ENCODE results near the gene KLF7.

KLF7 gene

GRCh38 chr2:207088839-207089238, 76.9 kb downstream of the KLF7 start:
- DNase-seq: no peak

- no peak for DNase-seq
Measured at GRCh38 chr2:207088276-207088675, 77.5 kb downstream of the KLF7 start.

GRCh38 chr2:207087046-207087902, 78.5 kb downstream of the KLF7 start:
- no peak for DNase-seq

- DNase-seq: no peak
Measured at GRCh38 chr2:207086136-207086535, 79.6 kb downstream of the KLF7 start.

GRCh38 chr2:207085110-207085509, 80.6 kb downstream of the KLF7 start:
- no peak for DNase-seq

- DNase-seq: no peak
Measured at GRCh38 chr2:207083361-207084110, 82.2 kb downstream of the KLF7 start.

GRCh38 chr2:207082619-207083018, 83.1 kb downstream of the KLF7 start:
- no peak for DNase-seq

GRCh38 chr2:207078186-207078798, 87.5 kb downstream of the KLF7 start:
- no peak for DNase-seq

- DNase-seq: no peak
Measured at GRCh38 chr2:207077266-207077665, 88.5 kb downstream of the KLF7 start.

GRCh38 chr2:207075456-207075855, 90.3 kb downstream of the KLF7 start:
- DNase-seq: no peak

- no peak for DNase-seq
Measured at GRCh38 chr2:207073801-207074678, 91.7 kb downstream of the KLF7 start.

GRCh38 chr2:207073412-207073800, 92.3 kb downstream of the KLF7 start:
- DNase-seq: no peak

GRCh38 chr2:207072571-207072970, 93.2 kb downstream of the KLF7 start:
- DNase-seq: no peak

- DNase-seq: no peak
Measured at GRCh38 chr2:207071820-207072219, 93.9 kb downstream of the KLF7 start.

GRCh38 chr2:207067473-207067872, 98.3 kb downstream of the KLF7 start:
- no peak for DNase-seq

GRCh38 chr2:207066791-207067460, 98.8 kb downstream of the KLF7 start:
- DNase-seq: peak; percentile 12

GRCh38 chr2:207066166-207066565, 99.6 kb downstream of the KLF7 start:
- no peak for DNase-seq

- no peak for DNase-seq
Measured at GRCh38 chr2:207064128-207064690, 101.5 kb downstream of the KLF7 start.

- DNase-seq: no peak
Measured at GRCh38 chr2:207061181-207061580, 104.6 kb downstream of the KLF7 start.

- DNase-seq: no peak
Measured at GRCh38 chr2:207055257-207055656, 110.5 kb downstream of the KLF7 start.

- no peak for DNase-seq
Measured at GRCh38 chr2:207054521-207054920, 111.2 kb downstream of the KLF7 start.
